Peyer's patch (tissue), 4 donors: ENCODE measurements around the gene MPDZ. TPM values are rescaled to one million over a fixed set of nuclear protein-coding genes. Genes with fewer than 3 reads are reported as not detected.

ENCODE experiments used
- DNase-seq, 3 donors: peaks; one replicate each; pipeline ENCODE4 v3.0.0-alpha.2; 2017 to 2019
- H3K27ac ChIP-seq, 4 donors: fragments of 200-600 bp; sonication (generic); one replicate each; pipeline ENCODE4 v1.5.1; 2016 to 2019
- H3K27me3 ChIP-seq, 2 donors: fragments of 200-600 bp; sonication (generic); one replicate each; pipeline ENCODE4 v1.5.1; 2019
- H3K36me3 ChIP-seq, 3 donors: fragments of 200-600 bp; sonication (generic); one replicate each; pipeline ENCODE4 v1.5.1; 2016 to 2019
- H3K4me1 ChIP-seq, 4 donors: fragments of 200-600 bp; sonication (generic); one replicate each; pipeline ENCODE4 v1.5.1; 2016 to 2019
- H3K4me3 ChIP-seq, 4 donors: fragments of 200-600 bp; sonication (generic); 1 replicate in 3 of 4; 2 replicates in 1 of 4; pipeline ENCODE4 v1.5.1; 2016 to 2019; ENCODE audit warnings: mild to moderate bottlenecking in 1 of 4
- H3K9me3 ChIP-seq, 4 donors: fragments of 200-600 bp; sonication (generic); one replicate each; pipeline ENCODE4 v1.5.1; 2016 to 2019; ENCODE audit warnings: mild to moderate bottlenecking in 1 of 4
- POLR2A ChIP-seq, 2 donors: fragments of 450-650 bp; IDR thresholded peaks; one replicate each; pipeline ENCODE4 v1.5.1; 2017; ENCODE audit warnings: antibody characterized with exemption in 2 of 2, mild to moderate bottlenecking in 2 of 2, moderate library complexity in 2 of 2
- total RNA-seq, 4 donors: library from RNA; depleted of rRNA; stranded (reverse); fragments of >200 nt; gene quantifications; one replicate each; pipeline ENCODE4 v1.1.0, GENCODE V29; 2016
- TF ChIP-seq, protein P1 (sequence below), 6 experiments: fragments of 450-650 bp in 4 of 6; fragments of 200-600 bp in 2 of 6; sonication (generic) in 1 of 6; IDR thresholded peaks; one replicate each; pipeline ENCODE4 v1.5.1; 2017 to 2019; ENCODE audit warnings: antibody characterized with exemption in 6 of 6, mild to moderate bottlenecking in 3 of 6, moderate library complexity in 1 of 6

MPDZ gene
- total RNA-seq, 4 donors from 2014 or later, result 4.6 to 34.7 (median 10.8) TPM

DNA sequence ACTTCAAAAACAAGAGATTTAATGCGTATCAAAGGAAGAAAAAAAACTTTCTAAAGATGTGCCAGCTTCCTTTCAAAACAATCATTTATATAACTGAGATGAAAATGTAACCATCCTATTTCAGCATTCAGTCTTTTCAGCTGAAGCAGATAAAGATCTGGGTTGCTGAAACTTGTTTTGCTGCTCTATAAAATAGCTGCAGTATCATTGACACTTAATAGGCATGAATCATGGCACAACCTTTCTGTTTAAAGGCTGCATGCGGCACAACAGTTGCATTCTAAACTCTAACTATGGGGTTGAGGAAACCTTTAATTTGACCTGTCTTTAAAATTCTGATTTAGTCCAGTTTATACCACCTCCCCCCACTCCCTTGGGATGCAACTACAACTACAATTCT is 196.7 kb downstream of the MPDZ start:
- Histone ChIP-seq H3K4me1 (no peaks in the 10 kb centered on the region), H3K27ac (no peak overlapping the region), H3K4me3 (no peak overlapping the region), H3K27me3 (no peaks in the 10 kb centered on the region), H3K36me3 (no peaks in the 10 kb centered on the region), H3K9me3 (no peaks in the 10 kb centered on the region)
- TF ChIP-seq POLR2A (IDR thresholded peaks at IDR 0.05), result no peak
- TF ChIP-seq, protein P1, sequence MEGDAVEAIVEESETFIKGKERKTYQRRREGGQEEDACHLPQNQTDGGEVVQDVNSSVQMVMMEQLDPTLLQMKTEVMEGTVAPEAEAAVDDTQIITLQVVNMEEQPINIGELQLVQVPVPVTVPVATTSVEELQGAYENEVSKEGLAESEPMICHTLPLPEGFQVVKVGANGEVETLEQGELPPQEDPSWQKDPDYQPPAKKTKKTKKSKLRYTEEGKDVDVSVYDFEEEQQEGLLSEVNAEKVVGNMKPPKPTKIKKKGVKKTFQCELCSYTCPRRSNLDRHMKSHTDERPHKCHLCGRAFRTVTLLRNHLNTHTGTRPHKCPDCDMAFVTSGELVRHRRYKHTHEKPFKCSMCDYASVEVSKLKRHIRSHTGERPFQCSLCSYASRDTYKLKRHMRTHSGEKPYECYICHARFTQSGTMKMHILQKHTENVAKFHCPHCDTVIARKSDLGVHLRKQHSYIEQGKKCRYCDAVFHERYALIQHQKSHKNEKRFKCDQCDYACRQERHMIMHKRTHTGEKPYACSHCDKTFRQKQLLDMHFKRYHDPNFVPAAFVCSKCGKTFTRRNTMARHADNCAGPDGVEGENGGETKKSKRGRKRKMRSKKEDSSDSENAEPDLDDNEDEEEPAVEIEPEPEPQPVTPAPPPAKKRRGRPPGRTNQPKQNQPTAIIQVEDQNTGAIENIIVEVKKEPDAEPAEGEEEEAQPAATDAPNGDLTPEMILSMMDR (IDR thresholded peaks at IDR 0.05), result no peak
- no peak for DNase-seq

DNA sequence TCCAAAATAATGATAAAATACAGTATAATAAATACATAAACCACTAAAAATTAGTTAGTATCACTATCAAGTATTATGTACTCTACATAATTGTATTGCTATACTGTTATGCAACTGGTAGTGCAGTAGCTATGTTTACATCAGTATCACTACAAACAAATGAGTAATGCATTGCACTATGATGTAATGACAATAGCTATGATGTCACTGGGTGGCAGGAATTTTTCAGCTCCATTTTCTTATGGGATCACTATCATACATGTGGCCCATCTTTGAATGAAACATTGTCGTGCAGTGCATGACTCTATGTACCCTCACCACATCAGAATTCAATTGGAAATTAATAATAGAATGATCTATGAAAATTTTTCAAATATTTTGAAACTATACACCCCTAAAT is 201.3 kb downstream of the MPDZ start:
- H3K9me3 ChIP-seq, result no peaks in the 10 kb centered on the region
- H3K4me1 ChIP-seq, result no peaks in the 10 kb centered on the region
- no peaks in the 10 kb centered on the region for H3K36me3 ChIP-seq
- H3K27me3 ChIP-seq, result no peaks in the 10 kb centered on the region
- no peak overlapping the region for H3K4me3 ChIP-seq
- TF ChIP-seq, protein P1 (IDR thresholded peaks at IDR 0.05), result no peak
- no peak for TF ChIP-seq POLR2A (IDR thresholded peaks at IDR 0.05)
- no peak for DNase-seq
- no peak overlapping the region for H3K27ac ChIP-seq

DNA sequence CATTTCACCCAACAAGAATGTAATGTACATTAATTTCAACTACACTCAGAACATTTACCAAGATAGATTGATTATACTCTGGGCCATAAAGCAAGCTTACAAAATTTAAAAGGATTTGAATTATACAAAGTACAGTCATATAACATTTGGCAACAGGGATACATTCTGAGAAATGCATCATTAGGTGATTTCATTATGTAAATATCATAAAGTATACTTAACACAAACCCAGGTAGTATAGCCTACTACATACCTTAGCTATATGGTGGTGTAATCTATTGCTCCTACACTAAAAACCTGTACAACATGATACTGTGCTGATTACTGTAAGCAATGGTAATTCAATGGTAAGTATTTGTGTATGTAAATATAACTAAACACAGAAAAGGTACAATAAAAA is 202.9 kb downstream of the MPDZ start:
- Histone ChIP-seq H3K4me1 (no peaks in the 10 kb centered on the region), H3K36me3 (no peaks in the 10 kb centered on the region), H3K4me3 (no peak overlapping the region), H3K27me3 (no peaks in the 10 kb centered on the region), H3K27ac (no peak overlapping the region), H3K9me3 (no peaks in the 10 kb centered on the region)
- no peak for DNase-seq
- TF ChIP-seq, protein P1 (IDR thresholded peaks at IDR 0.05), result no peak
- TF ChIP-seq POLR2A (IDR thresholded peaks at IDR 0.05), result no peak

DNA sequence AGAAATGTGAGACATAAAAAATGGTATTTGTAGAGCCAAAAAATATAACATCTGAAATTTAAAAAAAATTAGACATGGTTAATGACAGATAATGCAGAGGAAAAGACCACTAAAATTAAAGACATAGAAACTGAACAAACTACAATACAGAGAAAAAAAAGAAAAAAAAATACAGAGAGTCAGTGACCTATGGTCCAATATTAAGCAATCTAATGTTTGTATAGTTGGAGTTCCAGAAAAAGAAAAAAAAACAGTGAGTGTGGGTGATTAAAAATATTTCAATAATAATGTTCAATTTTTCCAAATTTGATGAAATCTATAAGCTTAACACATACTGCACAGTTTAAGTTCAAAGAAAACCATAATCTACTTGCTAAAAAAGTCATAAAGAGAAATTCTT is 207.6 kb downstream of the MPDZ start:
- Histone ChIP-seq H3K9me3 (no peaks in the 10 kb centered on the region), H3K4me1 (no peaks in the 10 kb centered on the region), H3K4me3 (no peak overlapping the region), H3K27me3 (no peaks in the 10 kb centered on the region), H3K27ac (no peak overlapping the region), H3K36me3 (no peaks in the 10 kb centered on the region)
- DNase-seq, result no peak
- no peak for TF ChIP-seq POLR2A (IDR thresholded peaks at IDR 0.05)
- TF ChIP-seq, protein P1 (IDR thresholded peaks at IDR 0.05), result no peak

DNA sequence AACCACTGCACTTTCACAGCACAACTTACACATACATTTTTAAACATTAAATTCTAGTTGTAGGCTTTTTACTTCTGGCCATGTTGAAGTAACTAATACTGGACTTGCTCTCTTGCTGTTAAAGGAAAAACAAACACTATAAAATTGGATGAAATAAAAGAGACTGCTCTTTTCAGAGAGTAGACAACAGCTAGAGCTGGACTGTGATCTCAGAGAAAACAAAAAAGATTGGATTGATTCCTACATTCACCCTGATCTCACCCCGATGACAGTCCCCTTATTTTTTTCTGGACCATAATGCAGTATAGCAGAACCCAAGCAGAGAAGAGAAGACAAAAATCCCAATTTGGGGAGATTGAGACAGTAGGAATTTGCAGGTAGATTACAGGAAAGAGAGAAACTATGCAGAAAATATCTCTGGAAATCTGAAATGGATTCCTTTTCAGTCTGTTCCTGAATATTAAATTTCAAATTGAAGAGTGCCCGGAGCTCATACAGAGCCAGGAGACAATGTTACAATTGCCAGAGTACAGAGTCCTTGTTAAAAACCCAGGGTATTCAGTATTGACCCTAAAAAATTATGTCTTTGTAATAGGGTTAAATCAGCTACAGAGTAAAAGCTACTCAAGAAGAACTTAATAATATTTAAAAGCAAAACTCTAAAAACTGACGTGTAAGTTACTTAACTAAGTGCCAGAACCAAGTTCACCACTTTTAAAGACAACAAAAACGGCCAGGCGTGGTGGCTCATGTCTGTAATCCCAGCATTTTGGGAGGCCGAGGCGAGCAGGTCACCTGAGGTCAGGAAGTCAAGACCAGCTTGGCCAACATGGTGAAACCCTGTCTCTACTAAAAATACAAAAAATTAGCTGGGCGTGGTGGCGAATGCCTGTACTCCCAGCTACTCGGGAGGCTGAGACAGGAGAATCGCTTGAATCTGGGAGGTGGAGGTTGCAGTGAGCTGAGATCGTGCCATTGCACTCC is 208.6 kb downstream of the MPDZ start:
- H3K4me3 ChIP-seq, result no peak overlapping the region
- no peaks in the 10 kb centered on the region for H3K9me3 ChIP-seq
- TF ChIP-seq, protein P1 (IDR thresholded peaks at IDR 0.05), result no peak
- TF ChIP-seq POLR2A (IDR thresholded peaks at IDR 0.05), result no peak
- no peaks in the 10 kb centered on the region for H3K36me3 ChIP-seq
- DNase-seq, result no peak
- no peaks in the 10 kb centered on the region for H3K4me1 ChIP-seq
- no peak overlapping the region for H3K27ac ChIP-seq
- H3K27me3 ChIP-seq, result no peaks in the 10 kb centered on the region
